Measurements from ENCODE around the gene PAM16.

DNA sequence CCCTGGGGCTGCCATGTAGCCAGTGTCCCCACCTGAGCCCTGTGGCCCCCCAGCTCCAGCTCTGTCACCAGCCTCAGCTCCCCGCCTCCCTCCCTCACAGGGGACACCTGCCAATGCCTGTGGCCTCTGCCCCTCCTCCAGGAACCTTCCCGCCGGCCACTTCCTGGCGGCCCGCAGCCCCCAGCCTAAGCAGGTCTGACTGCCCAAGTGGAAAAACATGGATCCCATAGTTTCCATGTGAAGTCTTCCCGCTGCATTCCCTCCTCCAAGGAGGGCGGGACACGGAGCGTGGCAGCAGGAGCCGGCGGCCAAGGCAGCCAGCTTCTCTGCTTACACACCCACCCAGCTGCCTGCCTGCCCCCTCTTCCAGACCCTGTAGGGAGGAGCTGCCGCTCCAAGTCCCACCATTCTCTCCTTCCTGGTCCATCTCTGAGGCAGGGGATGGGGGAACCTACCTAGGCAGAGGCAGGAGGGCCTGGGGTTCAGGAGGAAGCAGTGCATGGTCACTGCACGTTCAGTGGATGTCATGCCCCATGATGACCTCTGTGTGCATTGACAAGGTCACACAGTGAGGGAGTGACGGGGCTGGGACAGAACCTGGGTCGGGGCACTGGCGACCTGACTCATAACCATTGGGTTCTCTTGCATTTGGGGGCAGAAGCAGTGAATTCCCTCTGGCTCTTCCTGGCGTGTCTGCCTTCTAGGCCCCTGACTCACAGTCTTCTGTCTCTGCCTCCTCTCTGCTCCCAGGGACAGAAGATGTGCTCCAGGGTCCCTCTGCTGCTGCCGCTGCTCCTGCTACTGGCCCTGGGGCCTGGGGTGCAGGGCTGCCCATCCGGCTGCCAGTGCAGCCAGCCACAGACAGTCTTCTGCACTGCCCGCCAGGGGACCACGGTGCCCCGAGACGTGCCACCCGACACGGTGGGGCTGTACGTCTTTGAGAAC lies 29.3 kb upstream of the PAM16 start:
- TF ChIP-seq, protein P1, sequence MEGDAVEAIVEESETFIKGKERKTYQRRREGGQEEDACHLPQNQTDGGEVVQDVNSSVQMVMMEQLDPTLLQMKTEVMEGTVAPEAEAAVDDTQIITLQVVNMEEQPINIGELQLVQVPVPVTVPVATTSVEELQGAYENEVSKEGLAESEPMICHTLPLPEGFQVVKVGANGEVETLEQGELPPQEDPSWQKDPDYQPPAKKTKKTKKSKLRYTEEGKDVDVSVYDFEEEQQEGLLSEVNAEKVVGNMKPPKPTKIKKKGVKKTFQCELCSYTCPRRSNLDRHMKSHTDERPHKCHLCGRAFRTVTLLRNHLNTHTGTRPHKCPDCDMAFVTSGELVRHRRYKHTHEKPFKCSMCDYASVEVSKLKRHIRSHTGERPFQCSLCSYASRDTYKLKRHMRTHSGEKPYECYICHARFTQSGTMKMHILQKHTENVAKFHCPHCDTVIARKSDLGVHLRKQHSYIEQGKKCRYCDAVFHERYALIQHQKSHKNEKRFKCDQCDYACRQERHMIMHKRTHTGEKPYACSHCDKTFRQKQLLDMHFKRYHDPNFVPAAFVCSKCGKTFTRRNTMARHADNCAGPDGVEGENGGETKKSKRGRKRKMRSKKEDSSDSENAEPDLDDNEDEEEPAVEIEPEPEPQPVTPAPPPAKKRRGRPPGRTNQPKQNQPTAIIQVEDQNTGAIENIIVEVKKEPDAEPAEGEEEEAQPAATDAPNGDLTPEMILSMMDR (IDR thresholded peaks at IDR 0.05; ENCODE audit: low read depth, low read length, missing input control): no peak
- TF ChIP-seq RAD21 (IDR thresholded peaks at IDR 0.05) (no peak), GABPA (IDR thresholded peaks at IDR 0.05 in 1 of 2, conservative IDR thresholded peaks at IDR 0.05 in 1 of 2) (no peak), EGR1 (IDR thresholded peaks at IDR 0.05; ENCODE audit: low read depth in 2 of 2) (no peak), FOXA1 (IDR thresholded peaks at IDR 0.05) (no peak), FOXA2 (IDR thresholded peaks at IDR 0.05) (no peak), HNF4A (conservative IDR thresholded peaks at IDR 0.05) (no peak)
